ENCODE measurements around the gene DDX25. TPM values are rescaled to one million over a fixed set of nuclear protein-coding genes. Genes with fewer than 3 reads are reported as not detected.
"Not testable (repeated sequence)": the region's sequence is repeated elsewhere in the genome, so short reads cannot be mapped to it uniquely, and the experiment has no call there.

The DDX25 gene
- not detected for total RNA-seq

- Mint-ChIP-seq H3K27me3 (ENCODE audit: low read depth) (peaks cover 25% of the 10 kb centered on the region), H3K4me3 (peak within 1 kb of the TSS; percentile 94), H3K36me3 (ENCODE audit: low read depth) (peaks cover 22% of the 10 kb centered on the region), H3K27ac (no peak within 1 kb of the TSS), H3K9me3 (no peaks in the 10 kb centered on the region), H3K4me1 (ENCODE audit: low read depth) (peaks cover 35% of the 10 kb centered on the region)
- DNase-seq: peak; percentile 35
- intact Hi-C loops (cut with micrococcal nuclease): loop anchor here (1.0 to 5.0 kb wide), 8 partner anchors 17 to 400 kb away; partner anchors contain the start of genes CHEK1, DCPS, FAM118B and FOXRED1
- CTCF ChIA-PET: interaction anchor here (0.9 to 1.4 kb wide), 2 partner anchors 17 to 19 kb away, joined by 4 to 7 read pairs; partner anchors contain the start of gene HYLS1
These were observed at the start of gene DDX25 for GRCh38 chr11:125903711-125904659. TSS of gene DDX25 (plus strand) at chr11:125904508. CDS start at chr11:125904518, 10 bp downstream.

- CTCF ChIA-PET: interaction anchor here (1.0 kb wide), 1 partner anchor 112 kb away, joined by 3 read pairs; the partner anchor contains the start of gene PATE1
- H3K9me3 Mint-ChIP-seq: peaks cover 22% of the 10 kb centered on the region
- H3K4me1 Mint-ChIP-seq (ENCODE audit: low read depth); intact Hi-C loops (cut with micrococcal nuclease); H3K4me3 Mint-ChIP-seq; H3K27ac Mint-ChIP-seq; DNase-seq; H3K36me3 Mint-ChIP-seq (ENCODE audit: low read depth): not testable (repeated sequence)
- peaks cover 15% of the 10 kb centered on the region for H3K27me3 Mint-ChIP-seq (ENCODE audit: low read depth)
These were observed 46.6 kb upstream of the DDX25 start for GRCh38 chr11:125857670-125858069.

GRCh38 chr11:125862786-125863185 is 41.5 kb upstream of the DDX25 start:
- H3K36me3 Mint-ChIP-seq (ENCODE audit: low read depth); H3K27me3 Mint-ChIP-seq (ENCODE audit: low read depth); H3K4me1 Mint-ChIP-seq (ENCODE audit: low read depth); CTCF ChIA-PET; DNase-seq; intact Hi-C loops (cut with micrococcal nuclease); H3K4me3 Mint-ChIP-seq; H3K27ac Mint-ChIP-seq: not testable (repeated sequence)
- peaks cover 19% of the 10 kb centered on the region for H3K9me3 Mint-ChIP-seq

GRCh38 chr11:125865354-125865753 is 39.0 kb upstream of the DDX25 start:
- H3K27ac Mint-ChIP-seq; H3K4me1 Mint-ChIP-seq (ENCODE audit: low read depth); intact Hi-C loops (cut with micrococcal nuclease); CTCF ChIA-PET; H3K4me3 Mint-ChIP-seq; H3K27me3 Mint-ChIP-seq (ENCODE audit: low read depth); H3K36me3 Mint-ChIP-seq (ENCODE audit: low read depth); H3K9me3 Mint-ChIP-seq; DNase-seq: not testable (repeated sequence)

GRCh38 chr11:125869521-125869920 is 34.8 kb upstream of the DDX25 start:
- no peaks in the 10 kb centered on the region for H3K9me3 Mint-ChIP-seq
- no peaks in the 10 kb centered on the region for H3K4me1 Mint-ChIP-seq (ENCODE audit: low read depth)
- no peaks in the 10 kb centered on the region for H3K36me3 Mint-ChIP-seq (ENCODE audit: low read depth)
- CTCF ChIA-PET: no interaction called here
- no peak overlapping the region for H3K27ac Mint-ChIP-seq
- no peak overlapping the region for H3K4me3 Mint-ChIP-seq
- no peaks in the 10 kb centered on the region for H3K27me3 Mint-ChIP-seq (ENCODE audit: low read depth)
- intact Hi-C loops (cut with micrococcal nuclease): no loop called here
- DNase-seq: no peak

- Mint-ChIP-seq H3K27ac (no peak overlapping the region), H3K4me1 (ENCODE audit: low read depth) (no peaks in the 10 kb centered on the region), H3K9me3 (no peaks in the 10 kb centered on the region), H3K4me3 (no peak overlapping the region), H3K27me3 (ENCODE audit: low read depth) (peaks cover 1% of the 10 kb centered on the region), H3K36me3 (ENCODE audit: low read depth) (no peaks in the 10 kb centered on the region)
- CTCF ChIA-PET: interaction anchor here (0.7 kb wide), 1 partner anchor 226 kb away, joined by 5 read pairs; no protein-coding TSS in a partner anchor
- intact Hi-C loops (cut with micrococcal nuclease): loop anchor here (5.0 kb wide), 3 partner anchors 299 to 524 kb away; partner anchors contain the start of gene FEZ1
- DNase-seq: peak; percentile 55
These were observed 32.7 kb upstream of the DDX25 start for GRCh38 chr11:125871391-125872137.

GRCh38 chr11:125872138-125872491 is 32.2 kb upstream of the DDX25 start:
- H3K27me3 Mint-ChIP-seq (ENCODE audit: low read depth): peaks cover 1% of the 10 kb centered on the region
- no peaks in the 10 kb centered on the region for H3K9me3 Mint-ChIP-seq
- CTCF ChIA-PET: no interaction called here
- intact Hi-C loops (cut with micrococcal nuclease): loop anchor here (5.0 kb wide), 3 partner anchors 300 to 525 kb away; partner anchors contain the start of gene FEZ1
- no peak for DNase-seq
- no peaks in the 10 kb centered on the region for H3K36me3 Mint-ChIP-seq (ENCODE audit: low read depth)
- H3K4me1 Mint-ChIP-seq (ENCODE audit: low read depth): no peaks in the 10 kb centered on the region
- no peak overlapping the region for H3K4me3 Mint-ChIP-seq
- no peak overlapping the region for H3K27ac Mint-ChIP-seq

- no peaks in the 10 kb centered on the region for H3K9me3 Mint-ChIP-seq
- intact Hi-C loops (cut with micrococcal nuclease): loop anchor here (1.0 to 5.0 kb wide), 6 partner anchors 150 to 527 kb away; partner anchors contain the start of genes CHEK1 and FEZ1
- DNase-seq: no peak
- no peak overlapping the region for H3K4me3 Mint-ChIP-seq
- CTCF ChIA-PET: no interaction called here
- no peak overlapping the region for H3K27ac Mint-ChIP-seq
- H3K4me1 Mint-ChIP-seq (ENCODE audit: low read depth): no peaks in the 10 kb centered on the region
- no peaks in the 10 kb centered on the region for H3K36me3 Mint-ChIP-seq (ENCODE audit: low read depth)
- H3K27me3 Mint-ChIP-seq (ENCODE audit: low read depth): peaks cover 1% of the 10 kb centered on the region
These were observed 30.3 kb upstream of the DDX25 start for GRCh38 chr11:125873881-125874555.

- CTCF ChIA-PET: interaction anchor here (1.5 kb wide), 1 partner anchor 13 kb away, joined by 4 read pairs; the partner anchor contains the start of gene HYLS1
- H3K27me3 Mint-ChIP-seq (ENCODE audit: low read depth): peaks cover 1% of the 10 kb centered on the region
- intact Hi-C loops (cut with micrococcal nuclease): loop anchor here (1.0 to 5.0 kb wide), 6 partner anchors 150 to 527 kb away; partner anchors contain the start of genes CHEK1 and FEZ1
- no peak overlapping the region for H3K27ac Mint-ChIP-seq
- no peaks in the 10 kb centered on the region for H3K36me3 Mint-ChIP-seq (ENCODE audit: low read depth)
- no peaks in the 10 kb centered on the region for H3K9me3 Mint-ChIP-seq
- H3K4me1 Mint-ChIP-seq (ENCODE audit: low read depth): no peaks in the 10 kb centered on the region
- DNase-seq: peak; percentile 74
- H3K4me3 Mint-ChIP-seq: no peak overlapping the region
These were observed 29.7 kb upstream of the DDX25 start for GRCh38 chr11:125874556-125875124.

GRCh38 chr11:125881291-125881690 is 23.0 kb upstream of the DDX25 start:
- Mint-ChIP-seq H3K36me3 (ENCODE audit: low read depth) (no peaks in the 10 kb centered on the region), H3K27ac (no peak overlapping the region), H3K4me1 (ENCODE audit: low read depth) (no peaks in the 10 kb centered on the region), H3K9me3 (no peaks in the 10 kb centered on the region), H3K4me3 (no peak overlapping the region), H3K27me3 (ENCODE audit: low read depth) (no peaks in the 10 kb centered on the region)
- CTCF ChIA-PET: interaction anchor here (0.7 kb wide), 1 partner anchor 455 kb away, joined by 3 read pairs; no protein-coding TSS in a partner anchor
- DNase-seq: no peak
- intact Hi-C loops (cut with micrococcal nuclease): loop anchor here (10.0 kb wide), 1 partner anchor 716 kb away; the partner anchor contains the start of gene PKNOX2

GRCh38 chr11:125883375-125883774 is 20.9 kb upstream of the DDX25 start:
- intact Hi-C loops (cut with micrococcal nuclease): loop anchor here (10.0 kb wide), 1 partner anchor 719 kb away; the partner anchor contains the start of gene PKNOX2
- Mint-ChIP-seq H3K4me3 (no peak overlapping the region), H3K27ac (no peak overlapping the region), H3K36me3 (ENCODE audit: low read depth) (no peaks in the 10 kb centered on the region), H3K4me1 (ENCODE audit: low read depth) (peaks cover 10% of the 10 kb centered on the region), H3K9me3 (no peaks in the 10 kb centered on the region), H3K27me3 (ENCODE audit: low read depth) (no peaks in the 10 kb centered on the region)
- CTCF ChIA-PET: no interaction called here
- DNase-seq: no peak
